NT2/D1 (cell line): ENCODE data around the gene EWSR1.

Experiments used
- DNase-seq: peaks from one replicate; pipeline ENCODE4 v3.0.0-alpha.2; 2011; ENCODE audit warnings: low read depth, low spot score
- H3K27me3 ChIP-seq: 2 replicates; pipeline ENCODE4 v1.6.0; 2011; ENCODE audit warnings: mild to moderate bottlenecking; ENCODE audit not compliant: insufficient read length, insufficient read depth
- H3K36me3 ChIP-seq: 2 replicates; pipeline ENCODE4 v1.6.1; 2011; ENCODE audit warnings: mild to moderate bottlenecking, low read length, mixed read lengths; ENCODE audit not compliant: insufficient read depth, insufficient read length
- H3K4me1 ChIP-seq: 2 replicates; pipeline ENCODE4 v1.5.1; 2011; ENCODE audit not compliant: insufficient read depth, insufficient read length
- H3K4me3 ChIP-seq: 2 replicates; pipeline ENCODE4 v1.5.1; 2011; ENCODE audit warnings: low read depth; ENCODE audit not compliant: insufficient read length
- H3K9ac ChIP-seq: 2 replicates; pipeline ENCODE4 v1.6.0; 2011; ENCODE audit warnings: low read depth; ENCODE audit not compliant: insufficient read length
- H3K9me3 ChIP-seq: 2 replicates; pipeline ENCODE4 v1.5.1; 2011; ENCODE audit warnings: mild to moderate bottlenecking, low read length; ENCODE audit not compliant: insufficient read depth
- SUZ12 ChIP-seq: IDR thresholded peaks from 2 replicates; pipeline ENCODE4 v1.6.1; 2011; ENCODE audit not compliant: insufficient read length, insufficient read depth; ENCODE audit errors: extremely low read depth
- YY1 ChIP-seq: IDR thresholded peaks from 2 replicates; pipeline ENCODE4 v1.6.1; 2011; ENCODE audit not compliant: insufficient read length, insufficient read depth
- ZNF274 ChIP-seq: IDR thresholded peaks from 2 replicates; pipeline ENCODE4 v1.6.1; 2011; ENCODE audit warnings: mild to moderate bottlenecking, low read depth, low read length

EWSR1 gene

GRCh38 chr22:29328055-29328454 lies 60.0 kb downstream of the EWSR1 start:
- TF ChIP-seq SUZ12: no peak
- no peak for TF ChIP-seq ZNF274
- TF ChIP-seq YY1: no peak
- Histone ChIP-seq H3K4me1 (peaks cover 15% of the 10 kb centered on the region), H3K9me3 (no peaks in the 10 kb centered on the region), H3K27me3 (no peaks in the 10 kb centered on the region), H3K36me3 (peaks cover 64% of the 10 kb centered on the region), H3K4me3 (no peak overlapping the region), H3K9ac (no peak overlapping the region)
- no peak for DNase-seq

GRCh38 chr22:29328566-29329500 lies 60.8 kb downstream of the EWSR1 start:
- no peak overlapping the region for H3K9ac ChIP-seq
- H3K27me3 ChIP-seq: no peaks in the 10 kb centered on the region
- no peak for DNase-seq
- TF ChIP-seq ZNF274: no peak
- no peak for TF ChIP-seq SUZ12
- TF ChIP-seq YY1: no peak
- peaks cover 67% of the 10 kb centered on the region for H3K36me3 ChIP-seq
- H3K9me3 ChIP-seq: no peaks in the 10 kb centered on the region
- H3K4me1 ChIP-seq: peaks cover 15% of the 10 kb centered on the region
- no peak overlapping the region for H3K4me3 ChIP-seq

GRCh38 chr22:29329581-29329980 lies 61.5 kb downstream of the EWSR1 start:
- Histone ChIP-seq H3K4me1 (peaks cover 15% of the 10 kb centered on the region), H3K9me3 (no peaks in the 10 kb centered on the region), H3K9ac (no peak overlapping the region), H3K4me3 (no peak overlapping the region), H3K27me3 (no peaks in the 10 kb centered on the region), H3K36me3 (peaks cover 74% of the 10 kb centered on the region)
- no peak for TF ChIP-seq ZNF274
- TF ChIP-seq SUZ12: no peak
- no peak for TF ChIP-seq YY1
- no peak for DNase-seq

GRCh38 chr22:29330291-29330690 lies 62.2 kb downstream of the EWSR1 start:
- Histone ChIP-seq H3K9ac (peak overlapping the region; percentile 32), H3K4me3 (no peak overlapping the region), H3K9me3 (no peaks in the 10 kb centered on the region), H3K27me3 (no peaks in the 10 kb centered on the region), H3K4me1 (peaks cover 15% of the 10 kb centered on the region), H3K36me3 (peaks cover 81% of the 10 kb centered on the region)
- DNase-seq: no peak
- TF ChIP-seq YY1: no peak
- no peak for TF ChIP-seq SUZ12
- TF ChIP-seq ZNF274: no peak

- no peak overlapping the region for H3K4me3 ChIP-seq
- H3K9me3 ChIP-seq: no peaks in the 10 kb centered on the region
- peaks cover 86% of the 10 kb centered on the region for H3K36me3 ChIP-seq
- peaks cover 15% of the 10 kb centered on the region for H3K4me1 ChIP-seq
- H3K9ac ChIP-seq: peak overlapping the region; percentile 32
- TF ChIP-seq ZNF274 (no peak), SUZ12 (no peak), YY1 (no peak)
- DNase-seq: no peak
- no peaks in the 10 kb centered on the region for H3K27me3 ChIP-seq
Observed at GRCh38 chr22:29330753-29331152, 62.7 kb downstream of the EWSR1 start.

GRCh38 chr22:29331213-29331612 lies 63.1 kb downstream of the EWSR1 start:
- Histone ChIP-seq H3K4me3 (no peak overlapping the region), H3K9me3 (no peaks in the 10 kb centered on the region), H3K27me3 (no peaks in the 10 kb centered on the region), H3K36me3 (peaks cover 87% of the 10 kb centered on the region), H3K9ac (peak overlapping the region; percentile 32), H3K4me1 (peaks cover 15% of the 10 kb centered on the region)
- DNase-seq: no peak
- TF ChIP-seq ZNF274 (no peak), SUZ12 (no peak), YY1 (no peak)

- no peak for DNase-seq
- Histone ChIP-seq H3K36me3 (peaks cover 85% of the 10 kb centered on the region), H3K4me3 (no peak overlapping the region), H3K27me3 (no peaks in the 10 kb centered on the region), H3K9ac (no peak overlapping the region), H3K9me3 (no peaks in the 10 kb centered on the region), H3K4me1 (peaks cover 15% of the 10 kb centered on the region)
- TF ChIP-seq YY1 (no peak), SUZ12 (no peak), ZNF274 (no peak)
Observed at GRCh38 chr22:29331658-29332300, 63.7 kb downstream of the EWSR1 start.
